HUES64 (cell line): ENCODE data around the gene TTLL12.

Experiments used
- H3K27ac ChIP-seq: 2 replicates; pipeline ENCODE4 v1.7.0; 2013; ENCODE audit warnings: low read depth, low read length, inconsistent platforms
- H3K27me3 ChIP-seq: 2 replicates; pipeline ENCODE4 v1.6.1; 2013; ENCODE audit warnings: mild to moderate bottlenecking, low read length; ENCODE audit not compliant: insufficient read depth
- H3K36me3 ChIP-seq: 2 replicates; pipeline ENCODE4 v1.6.1; 2013; ENCODE audit warnings: mild to moderate bottlenecking, low read length; ENCODE audit not compliant: insufficient read depth
- H3K4me1 ChIP-seq: 2 replicates; pipeline ENCODE4 v1.6.1; 2013; ENCODE audit warnings: mild to moderate bottlenecking, low read length, moderate library complexity; ENCODE audit not compliant: insufficient read depth
- H3K4me3 ChIP-seq: 2 replicates; pipeline ENCODE4 v1.5.1; 2013; ENCODE audit warnings: mild to moderate bottlenecking, low read length, moderate library complexity
- H3K9ac ChIP-seq: 2 replicates; pipeline ENCODE4 v1.6.1; 2013; ENCODE audit warnings: mild to moderate bottlenecking, low read depth, low read length
- H3K9me3 ChIP-seq: 2 replicates; pipeline ENCODE4 v1.6.1; 2013; ENCODE audit warnings: low read depth, low read length; ENCODE audit not compliant: insufficient read depth
- WGBS: fragments of 150-250, 120-280 bp; methylation state at CpG from one replicate; pipeline ENCODE4 v1.1.7; 2013; ENCODE audit warnings: missing lambda C conversion rate; 5-methylcytosine and 5-hydroxymethylcytosine counted together

The TTLL12 gene

DNA sequence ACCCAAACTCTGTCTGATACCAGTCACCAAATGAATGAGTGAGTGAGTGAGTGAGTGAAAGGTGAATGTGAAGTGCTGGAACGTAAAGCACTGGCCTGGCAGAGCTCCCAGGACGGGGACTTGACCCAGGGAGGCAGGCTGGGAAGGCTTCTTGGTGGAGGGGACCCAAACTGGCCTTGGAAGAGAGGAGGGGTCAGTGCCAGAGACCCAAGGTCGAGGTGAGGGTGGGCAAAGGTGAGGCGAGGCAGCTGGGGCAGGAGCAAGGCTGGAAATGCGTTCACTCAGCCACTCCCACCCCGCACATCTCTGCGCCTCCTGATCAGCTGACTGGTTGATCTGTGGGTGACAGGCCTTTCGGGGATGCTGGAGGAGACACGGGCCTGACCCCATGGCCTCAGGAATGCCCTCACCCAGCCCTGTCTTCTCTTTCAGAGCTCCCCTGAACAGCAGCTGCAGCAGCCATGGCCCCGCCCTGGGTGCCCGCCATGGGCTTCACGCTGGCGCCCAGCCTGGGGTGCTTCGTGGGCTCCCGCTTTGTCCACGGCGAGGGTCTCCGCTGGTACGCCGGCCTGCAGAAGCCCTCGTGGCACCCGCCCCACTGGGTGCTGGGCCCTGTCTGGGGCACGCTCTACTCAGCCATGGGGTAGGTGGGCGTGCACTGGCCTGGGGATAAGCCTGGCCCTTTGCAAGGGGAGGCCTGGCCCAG, 28.0 kb downstream of the TTLL12 start:
- no peaks in the 10 kb centered on the region for H3K36me3 ChIP-seq
- no peaks in the 10 kb centered on the region for H3K4me1 ChIP-seq
- no peaks in the 10 kb centered on the region for H3K27me3 ChIP-seq
- H3K9ac ChIP-seq, result no peak overlapping the region
- no peaks in the 10 kb centered on the region for H3K9me3 ChIP-seq
- no peak overlapping the region for H3K4me3 ChIP-seq
- no peak overlapping the region for H3K27ac ChIP-seq
- 92% methylated on average over 24 of the region's 24 CpGs for WGBS

DNA sequence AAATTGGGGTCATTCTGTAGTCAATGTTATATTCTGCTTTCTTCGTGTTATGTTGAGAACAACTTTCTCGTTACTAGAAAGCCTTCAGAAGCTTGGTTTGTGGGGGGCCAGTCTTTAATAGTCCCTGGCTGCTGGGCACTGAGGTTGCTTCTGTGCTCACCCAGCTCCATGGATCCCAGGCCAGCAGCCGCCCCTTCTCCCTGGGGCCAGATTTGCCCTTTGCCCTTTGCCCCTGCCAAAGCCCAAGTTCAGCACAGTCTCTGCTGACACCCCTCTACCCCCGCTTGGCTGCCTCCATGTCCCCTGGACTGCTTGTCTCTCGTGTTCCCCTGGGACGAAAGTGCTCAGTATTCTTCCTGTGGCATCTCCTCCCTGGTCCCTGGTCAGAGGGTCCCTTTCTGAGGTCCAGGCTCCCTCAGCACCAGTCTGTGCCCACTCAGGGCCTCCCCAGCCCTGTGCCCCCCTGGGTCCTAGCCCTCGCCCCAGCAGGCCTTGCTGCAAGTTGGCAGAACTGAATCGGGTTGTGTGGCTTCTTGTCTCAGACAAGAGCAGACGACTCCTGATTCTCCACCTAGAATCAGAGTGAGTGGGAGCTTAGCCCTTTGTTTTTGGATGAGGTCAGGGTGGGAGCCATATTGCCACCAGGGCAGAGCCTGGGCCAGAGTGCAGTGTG, 28.9 kb downstream of the TTLL12 start:
- H3K36me3 ChIP-seq, result no peaks in the 10 kb centered on the region
- no peaks in the 10 kb centered on the region for H3K4me1 ChIP-seq
- H3K9ac ChIP-seq, result no peak overlapping the region
- no peaks in the 10 kb centered on the region for H3K9me3 ChIP-seq
- H3K27me3 ChIP-seq, result no peaks in the 10 kb centered on the region
- H3K4me3 ChIP-seq, result no peak overlapping the region
- H3K27ac ChIP-seq, result no peak overlapping the region
- 92% methylated on average over 9 of the region's 9 CpGs for WGBS

DNA sequence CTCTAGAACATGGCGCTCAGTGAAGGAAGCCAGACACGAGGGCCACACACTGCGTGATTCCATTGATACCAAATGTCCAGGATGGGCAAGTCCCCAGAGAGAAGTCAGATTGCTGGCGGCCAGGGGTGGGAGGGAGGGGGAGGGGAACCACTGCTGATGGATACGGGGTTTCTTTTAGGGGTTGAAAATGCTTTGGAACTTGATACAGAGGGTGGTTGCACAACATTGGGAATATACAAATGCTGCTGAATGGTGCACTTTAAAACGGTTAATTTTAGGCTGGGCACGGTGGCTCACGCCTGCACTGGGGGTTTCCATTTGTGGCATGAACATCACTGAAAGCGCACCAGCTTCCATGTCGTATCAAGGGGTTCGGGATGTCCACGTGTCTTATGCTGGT, 30.5 kb downstream of the TTLL12 start:
- Histone ChIP-seq H3K27ac (no peak overlapping the region), H3K9ac (no peak overlapping the region), H3K27me3 (peaks cover 13% of the 10 kb centered on the region), H3K4me1 (peaks cover 10% of the 10 kb centered on the region; the same call in 1 of the 2 replicates), H3K36me3 (no peaks in the 10 kb centered on the region), H3K4me3 (no peak overlapping the region), H3K9me3 (no peaks in the 10 kb centered on the region)
- WGBS, result 90% methylated on average over 12 of the region's 12 CpGs

DNA sequence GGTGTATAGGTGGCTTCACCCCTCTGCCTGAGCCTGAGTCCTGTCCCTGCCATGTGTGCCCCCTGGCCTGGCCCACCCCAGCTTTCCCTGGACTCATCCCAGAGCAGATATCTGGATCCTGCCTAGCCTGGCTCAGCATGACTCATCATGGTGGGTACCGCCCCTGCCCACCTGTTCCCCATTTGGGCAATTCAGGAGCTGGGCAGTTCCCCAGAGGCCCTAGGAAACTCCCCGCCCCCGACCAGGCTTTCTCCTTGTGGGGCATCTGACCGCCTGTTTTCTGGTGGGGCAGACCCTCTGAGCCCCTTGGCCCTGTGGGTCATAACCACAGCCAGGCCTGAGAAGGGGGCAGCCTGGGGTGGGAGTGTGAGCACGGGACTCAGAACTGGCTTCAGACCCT, 31.1 kb downstream of the TTLL12 start:
- Histone ChIP-seq H3K9me3 (no peaks in the 10 kb centered on the region), H3K27ac (no peak overlapping the region), H3K27me3 (peaks cover 17% of the 10 kb centered on the region), H3K9ac (no peak overlapping the region), H3K4me1 (peaks cover 10% of the 10 kb centered on the region; the same call in 1 of the 2 replicates), H3K36me3 (no peaks in the 10 kb centered on the region), H3K4me3 (no peak overlapping the region)
- 88% methylated on average over 5 of the region's 5 CpGs for WGBS

DNA sequence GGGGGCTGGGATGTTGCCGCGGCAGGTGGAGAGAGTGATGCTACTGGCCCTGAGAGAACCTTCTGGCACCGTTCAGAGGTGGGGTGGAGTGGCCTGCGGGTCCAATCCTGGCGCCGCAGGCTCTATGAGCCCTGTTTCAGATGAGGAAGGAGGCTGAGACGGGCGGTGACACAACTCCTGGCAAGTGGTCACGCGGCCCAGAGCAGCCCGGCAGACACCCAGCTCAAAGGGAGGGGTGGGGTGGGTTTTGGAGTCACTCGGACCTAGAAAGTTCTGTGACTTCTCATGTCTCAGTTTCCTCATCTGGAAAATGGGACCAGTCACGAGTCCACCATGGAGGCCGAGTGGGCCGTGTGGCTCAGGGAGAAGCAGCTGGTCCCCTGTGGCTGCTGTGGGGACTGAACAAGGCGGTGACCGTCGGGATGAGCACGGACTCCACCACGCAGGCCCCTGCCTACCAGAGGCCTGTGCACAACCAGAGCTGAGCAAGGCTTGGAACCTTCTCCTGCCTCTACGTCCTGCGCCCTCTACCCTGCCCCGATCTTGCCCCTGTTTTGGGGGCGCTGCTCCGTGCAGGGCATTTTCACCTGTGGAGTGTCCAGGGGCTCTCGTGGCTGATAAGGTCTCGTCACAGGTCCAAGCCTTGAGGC, 31.9 kb downstream of the TTLL12 start:
- H3K9ac ChIP-seq, result no peak overlapping the region
- no peak overlapping the region for H3K27ac ChIP-seq
- H3K36me3 ChIP-seq, result no peaks in the 10 kb centered on the region
- H3K4me3 ChIP-seq, result no peak overlapping the region
- WGBS, result 91% methylated on average over 27 of the region's 27 CpGs
- H3K9me3 ChIP-seq, result no peaks in the 10 kb centered on the region
- peaks cover 21% of the 10 kb centered on the region for H3K27me3 ChIP-seq
- H3K4me1 ChIP-seq, result peaks cover 10% of the 10 kb centered on the region; the same call in 1 of the 2 replicates

DNA sequence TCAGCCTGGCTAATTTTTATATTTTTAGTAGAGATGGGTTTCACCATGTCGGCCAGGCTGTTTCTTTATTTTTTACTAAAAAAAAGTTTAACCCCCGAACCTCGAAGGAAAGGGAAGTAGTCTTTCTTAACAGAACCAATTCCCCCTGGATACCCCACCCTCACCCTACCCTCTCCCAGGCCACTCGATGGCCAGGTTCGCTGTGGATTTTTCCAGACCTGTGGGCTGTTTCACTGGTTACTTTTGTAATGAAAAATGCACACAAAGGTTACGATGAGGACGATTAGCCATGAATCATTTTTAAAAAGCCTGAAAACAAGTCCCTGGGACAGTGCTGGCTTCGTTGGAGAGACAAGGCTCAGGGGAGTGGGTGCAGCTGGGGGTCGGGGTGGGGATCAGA, 33.0 kb downstream of the TTLL12 start:
- Histone ChIP-seq H3K4me1 (peaks cover 10% of the 10 kb centered on the region; the same call in 1 of the 2 replicates), H3K9ac (no peak overlapping the region), H3K9me3 (no peaks in the 10 kb centered on the region), H3K27ac (no peak overlapping the region), H3K4me3 (no peak overlapping the region), H3K27me3 (peaks cover 21% of the 10 kb centered on the region), H3K36me3 (no peaks in the 10 kb centered on the region)
- WGBS, result 95% methylated on average over 8 of the region's 9 CpGs

DNA sequence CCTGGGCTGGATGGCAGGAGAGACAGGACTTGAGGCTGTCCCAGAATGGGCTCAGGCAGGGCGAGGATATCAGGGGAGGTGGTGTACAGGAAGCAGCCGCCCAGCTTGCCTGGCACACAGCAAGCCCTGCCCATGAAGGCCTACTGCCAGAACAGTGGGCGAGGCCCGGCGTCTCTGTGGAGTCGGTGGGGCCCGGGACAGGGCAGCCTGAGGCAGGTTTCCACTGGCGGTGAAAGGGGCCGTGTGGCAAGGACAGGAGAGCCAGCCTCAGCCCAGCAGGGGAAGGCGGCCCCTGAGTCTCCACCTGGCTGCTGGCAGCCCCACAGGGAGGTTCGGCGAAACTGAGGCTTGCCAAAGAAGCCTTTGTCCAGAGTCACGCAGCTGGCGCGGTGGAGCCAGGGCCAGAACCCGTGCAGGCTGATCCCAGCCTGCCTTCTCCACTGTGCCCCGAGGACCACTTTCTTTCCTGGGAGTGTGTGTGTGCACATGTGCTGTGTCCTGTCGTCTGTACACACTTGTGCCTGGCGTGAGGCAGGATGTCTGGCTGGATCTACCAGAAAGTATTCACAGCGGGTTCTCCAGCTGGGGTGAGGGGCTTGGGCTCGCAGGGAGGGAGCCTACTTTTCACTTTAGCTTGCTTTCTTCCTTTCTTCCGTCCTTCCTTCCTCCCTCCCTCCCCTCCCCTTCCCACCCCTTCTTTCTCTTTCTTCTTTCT, 34.4 kb downstream of the TTLL12 start:
- no peak overlapping the region for H3K27ac ChIP-seq
- no peak overlapping the region for H3K9ac ChIP-seq
- peaks cover 10% of the 10 kb centered on the region; the same call in 1 of the 2 replicates for H3K4me1 ChIP-seq
- no peaks in the 10 kb centered on the region for H3K9me3 ChIP-seq
- H3K27me3 ChIP-seq, result peaks cover 21% of the 10 kb centered on the region
- H3K4me3 ChIP-seq, result peak overlapping the region; percentile 44; the same call in 1 of the 2 replicates
- 76% methylated on average over 22 of the region's 22 CpGs for WGBS
- H3K36me3 ChIP-seq, result no peaks in the 10 kb centered on the region

DNA sequence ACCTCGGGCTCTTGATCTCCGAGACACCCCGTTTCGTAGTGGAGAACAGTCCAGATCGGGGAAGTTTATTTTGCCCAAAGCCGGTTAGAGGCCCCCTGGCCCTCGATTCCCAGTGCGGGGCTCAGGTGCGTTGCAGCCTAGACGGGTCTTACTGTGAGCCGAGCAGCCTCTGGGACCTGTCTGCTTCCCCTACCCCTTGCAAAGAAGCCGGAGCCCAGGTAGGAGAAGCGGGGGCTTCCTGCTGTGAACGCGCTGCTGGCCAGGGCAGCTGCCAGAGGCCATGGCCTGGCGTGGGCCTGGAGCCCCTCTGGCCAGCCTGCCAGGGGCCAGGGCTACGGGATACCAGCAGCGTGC, 35.0 kb downstream of the TTLL12 start:
- Histone ChIP-seq H3K27ac (no peak overlapping the region), H3K9me3 (no peaks in the 10 kb centered on the region), H3K36me3 (no peaks in the 10 kb centered on the region), H3K27me3 (peaks cover 21% of the 10 kb centered on the region), H3K4me3 (peak overlapping the region; percentile 44), H3K9ac (no peak overlapping the region), H3K4me1 (peaks cover 10% of the 10 kb centered on the region; the same call in 1 of the 2 replicates)
- WGBS, result 74% methylated on average over 18 of the region's 18 CpGs

DNA sequence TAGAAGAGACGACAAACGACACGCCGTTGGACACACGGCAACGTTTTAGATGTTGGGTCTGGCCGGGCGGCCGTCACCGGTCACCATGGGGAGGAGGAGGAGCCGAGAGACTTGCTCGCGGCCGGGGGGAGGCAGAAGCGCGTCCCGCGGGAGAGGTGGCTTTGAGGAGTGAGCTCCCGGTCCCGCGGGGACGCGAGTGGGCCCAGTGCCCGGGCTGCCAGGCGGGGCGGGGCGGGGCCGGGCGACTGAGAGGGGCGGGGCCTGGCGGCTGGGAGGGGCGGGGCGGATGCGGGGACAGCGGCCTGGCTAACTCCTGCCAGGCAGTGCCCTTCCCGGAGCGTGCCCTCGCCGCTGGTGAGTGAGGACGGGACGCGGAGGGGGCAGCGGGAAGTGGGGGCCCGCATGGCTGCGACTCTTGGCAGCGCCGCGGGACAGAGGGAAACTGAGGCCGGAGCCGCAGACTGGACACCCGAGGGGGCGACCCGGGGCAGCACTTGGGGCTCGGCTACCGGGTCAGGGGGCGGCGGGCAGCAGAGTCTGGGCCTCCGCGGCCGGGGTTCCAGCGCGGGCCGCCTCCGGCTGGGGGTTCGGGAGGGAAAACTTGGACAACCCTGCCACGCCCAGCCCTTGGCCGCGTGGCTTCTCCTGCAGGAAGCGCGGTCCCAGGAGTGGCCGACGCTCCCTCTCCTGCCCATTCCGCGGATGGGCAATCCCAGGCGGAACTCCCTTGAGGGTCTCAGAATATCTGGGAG, 35.5 kb downstream of the TTLL12 start, which contains the start of gene TSPO:
TSS of gene TSPO (plus strand) at position 309 of the 752 bp plus-strand sequence. CDS start 7,680 bp downstream, outside the sequence.
- Histone ChIP-seq H3K9ac (no peak within 1 kb of the TSS), H3K4me3 (peak within 1 kb of the TSS; percentile 44), H3K4me1 (peaks cover 10% of the 10 kb centered on the region; the same call in 1 of the 2 replicates), H3K27ac (no peak within 1 kb of the TSS), H3K9me3 (no peaks in the 10 kb centered on the region), H3K36me3 (no peaks in the 10 kb centered on the region), H3K27me3 (peaks cover 21% of the 10 kb centered on the region)
- WGBS, result 12% methylated on average over 75 of the region's 75 CpGs

DNA sequence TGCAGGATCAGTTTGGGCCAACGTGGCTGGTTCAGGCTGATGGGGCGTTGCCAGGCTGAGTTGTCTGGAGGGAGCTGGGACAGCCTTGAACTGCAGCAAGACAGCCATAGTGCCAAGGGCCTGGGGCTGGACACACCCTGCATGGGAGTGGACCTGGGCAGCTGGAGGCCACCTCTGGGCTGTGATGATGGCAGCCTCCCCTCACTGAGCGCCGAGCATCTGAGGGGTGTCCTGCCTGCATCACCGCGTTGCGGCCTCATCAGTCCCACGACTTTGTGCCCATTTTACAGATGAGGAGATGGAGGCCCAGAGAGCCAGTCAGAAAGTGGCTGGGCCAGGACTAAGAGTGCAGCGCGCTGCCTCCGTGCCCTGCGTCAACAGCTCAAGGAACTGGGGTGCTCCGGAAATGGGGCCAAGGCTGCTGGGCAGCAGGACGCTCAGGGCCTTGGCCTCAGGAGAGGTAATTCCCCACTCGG, 36.2 kb downstream of the TTLL12 start:
- Histone ChIP-seq H3K9me3 (no peaks in the 10 kb centered on the region), H3K36me3 (no peaks in the 10 kb centered on the region), H3K27ac (no peak overlapping the region), H3K4me1 (peaks cover 10% of the 10 kb centered on the region; the same call in 1 of the 2 replicates), H3K9ac (no peak overlapping the region), H3K27me3 (peaks cover 21% of the 10 kb centered on the region), H3K4me3 (peak overlapping the region; percentile 44)
- WGBS, result 85% methylated on average over 15 of the region's 15 CpGs
